ENCODE data around the gene KIAA0319L.

Gene KIAA0319L

DNA sequence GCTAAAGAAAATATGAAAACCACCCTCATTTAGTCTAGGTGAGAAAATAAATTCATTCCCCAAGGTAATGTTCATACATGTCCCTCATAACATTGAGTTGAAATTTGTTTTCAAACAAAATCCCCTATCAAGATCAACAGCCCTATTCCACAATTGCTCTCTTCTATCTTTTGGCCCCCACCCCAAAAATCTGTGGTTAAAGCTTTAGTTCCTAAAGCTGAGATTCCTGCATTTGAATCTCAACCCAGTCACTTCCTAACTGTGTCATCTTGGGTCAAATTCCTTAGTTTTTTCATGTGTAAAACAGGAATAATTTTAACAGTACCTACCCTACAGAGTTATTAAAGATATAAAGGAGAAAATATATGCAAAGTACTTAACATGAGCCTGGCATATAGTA is 22.0 kb downstream of the KIAA0319L start:
- no peak for DNase-seq

DNA sequence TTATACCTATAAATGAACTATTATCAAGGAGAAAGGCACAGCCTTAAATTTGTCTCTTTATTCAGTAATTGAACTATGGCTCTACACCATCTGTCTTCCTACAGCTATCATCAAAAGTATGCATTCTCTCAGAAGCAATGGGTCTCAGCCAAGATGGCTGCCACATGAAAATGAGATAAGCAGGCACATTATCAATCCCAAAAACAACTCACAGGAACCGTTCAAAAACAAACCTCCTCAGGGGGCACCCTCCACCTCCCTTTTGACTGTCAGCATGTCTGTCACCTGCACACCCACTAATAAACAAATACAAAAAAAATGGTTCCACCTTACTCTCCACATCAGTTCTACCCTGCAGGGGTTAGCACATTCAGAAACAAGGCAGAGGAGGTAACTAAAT is 23.6 kb downstream of the KIAA0319L start:
- no peak for DNase-seq

DNA sequence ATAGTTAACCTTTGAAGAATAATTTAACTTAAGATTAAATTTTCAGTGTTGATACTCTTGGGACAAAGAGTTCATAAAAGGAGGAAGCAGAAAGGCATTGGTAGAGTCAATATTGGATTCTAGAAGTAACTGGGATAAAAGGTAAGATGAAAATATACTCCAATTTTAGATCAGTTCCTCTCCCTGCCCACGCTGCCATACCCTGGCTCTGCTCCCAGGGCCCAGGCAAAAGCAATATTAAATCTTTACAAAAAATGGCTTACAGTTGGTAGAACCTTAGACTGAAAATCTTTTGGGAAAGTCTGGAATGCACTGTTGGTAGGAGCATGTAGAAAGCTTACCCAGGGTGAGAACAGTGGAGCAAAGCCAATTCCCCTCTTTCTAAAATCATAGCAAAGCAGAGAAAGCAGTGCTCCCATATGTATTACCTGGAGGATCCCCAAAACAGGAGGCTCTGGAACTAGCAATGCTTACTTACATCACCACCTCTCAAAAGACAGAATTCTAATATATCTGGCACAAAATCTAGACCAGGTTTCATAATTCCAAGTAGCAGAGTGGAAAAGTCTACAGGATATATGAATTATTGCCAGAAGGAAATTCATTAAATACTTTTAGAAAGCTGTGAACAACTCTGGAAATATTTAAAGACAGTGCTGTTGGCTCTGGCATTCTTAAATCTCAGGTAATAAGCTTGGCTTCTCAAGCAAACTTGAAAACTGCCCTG is 24.5 kb downstream of the KIAA0319L start:
- DNase-seq = no peak

DNA sequence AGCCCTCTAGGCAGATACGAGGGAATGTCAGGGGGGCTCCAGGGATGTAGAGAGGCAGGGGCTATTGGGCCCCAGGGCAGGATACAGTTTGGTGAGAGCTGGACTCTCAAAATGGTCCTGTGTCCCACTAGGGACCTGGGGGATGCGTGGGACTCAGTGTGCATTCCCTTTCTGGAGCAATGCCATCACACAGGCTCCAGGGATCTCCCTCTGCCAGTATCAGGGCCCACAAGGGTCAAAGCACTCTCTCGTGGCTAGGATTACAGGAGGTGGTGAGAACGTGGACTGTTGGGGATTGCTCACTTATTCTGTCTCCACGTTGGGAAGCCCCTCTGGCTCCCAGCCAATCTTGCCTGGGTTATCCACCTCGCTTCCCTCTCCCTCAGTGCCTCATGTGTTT is 25.8 kb downstream of the KIAA0319L start:
- DNase-seq = no peak

DNA sequence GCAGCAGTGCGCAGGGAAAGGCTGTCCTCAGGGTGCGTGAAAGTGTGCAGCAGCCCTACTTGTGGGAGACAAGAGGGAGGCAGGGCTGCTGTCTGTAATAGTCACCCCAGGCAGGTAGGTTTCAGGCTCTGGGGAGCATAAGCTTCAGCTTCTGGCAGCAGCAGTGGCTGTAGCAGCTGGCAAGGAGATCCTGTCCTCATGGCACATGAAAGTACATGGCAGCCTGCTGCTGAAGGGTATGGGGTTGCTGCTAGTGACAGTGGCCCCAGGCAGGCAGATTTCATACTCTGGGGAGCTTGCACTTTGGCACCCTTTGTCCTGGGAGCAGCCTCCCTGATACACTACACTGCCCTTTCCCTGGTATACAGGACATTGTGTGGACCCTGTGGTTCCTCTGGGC is 26.3 kb downstream of the KIAA0319L start:
- no peak for DNase-seq

DNA sequence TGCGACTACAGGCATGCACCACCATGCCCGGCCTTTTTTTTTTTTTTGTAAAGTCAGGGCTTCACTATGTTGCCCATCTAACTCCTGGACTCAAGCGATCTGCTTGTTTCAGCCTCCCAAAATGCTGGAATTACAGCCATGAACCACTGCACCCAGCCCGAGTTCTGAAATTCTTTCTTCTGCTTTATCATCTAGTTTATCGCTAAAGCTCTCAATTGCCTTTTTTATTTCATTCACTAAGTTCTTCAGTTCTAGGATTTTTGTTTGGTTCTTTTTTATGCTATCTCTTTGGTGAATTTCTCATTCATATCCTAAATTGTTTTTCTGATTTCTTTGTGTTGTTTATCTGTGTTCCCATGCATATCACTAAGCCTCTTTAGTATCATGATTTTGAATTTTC is 27.0 kb downstream of the KIAA0319L start:
- DNase-seq = no peak

DNA sequence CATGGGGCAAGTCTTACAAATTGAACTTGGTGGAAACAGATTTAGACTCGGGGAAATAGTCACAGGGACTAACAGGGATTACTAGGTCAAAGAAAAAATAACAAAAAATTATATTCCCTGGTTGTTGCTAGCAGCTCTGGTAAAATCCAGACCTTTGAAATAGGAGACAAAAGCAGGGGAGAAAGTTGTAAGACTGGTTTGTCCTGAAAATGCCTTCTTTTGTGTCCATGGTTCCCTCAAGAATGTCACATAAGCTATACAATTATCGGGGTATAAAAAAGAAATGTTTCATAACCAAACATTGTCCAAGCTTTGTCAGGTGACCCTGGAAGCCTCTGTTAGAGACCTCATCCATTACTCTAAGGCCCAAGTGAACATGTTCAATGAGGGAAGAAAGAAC is 33.1 kb downstream of the KIAA0319L start:
- no peak for DNase-seq

DNA sequence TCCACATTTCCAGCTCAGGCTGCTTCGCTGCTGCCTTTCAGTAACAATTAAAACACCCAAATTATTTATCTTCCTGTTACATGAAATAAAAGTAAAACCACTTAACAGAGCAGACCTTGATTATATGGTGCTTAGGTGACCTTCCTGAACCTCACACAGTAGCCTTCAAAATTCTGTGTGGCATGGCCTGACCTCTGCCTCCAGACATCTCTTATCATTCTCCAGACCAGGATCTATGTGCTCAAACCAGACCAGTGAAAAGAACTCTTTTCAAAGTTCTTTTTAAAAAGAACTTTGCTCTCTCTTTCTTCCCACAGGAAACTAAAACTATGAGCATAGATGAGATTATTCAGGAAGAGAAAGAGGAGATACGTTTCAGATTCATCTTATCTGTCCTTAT is 37.8 kb downstream of the KIAA0319L start:
- no peak for DNase-seq

DNA sequence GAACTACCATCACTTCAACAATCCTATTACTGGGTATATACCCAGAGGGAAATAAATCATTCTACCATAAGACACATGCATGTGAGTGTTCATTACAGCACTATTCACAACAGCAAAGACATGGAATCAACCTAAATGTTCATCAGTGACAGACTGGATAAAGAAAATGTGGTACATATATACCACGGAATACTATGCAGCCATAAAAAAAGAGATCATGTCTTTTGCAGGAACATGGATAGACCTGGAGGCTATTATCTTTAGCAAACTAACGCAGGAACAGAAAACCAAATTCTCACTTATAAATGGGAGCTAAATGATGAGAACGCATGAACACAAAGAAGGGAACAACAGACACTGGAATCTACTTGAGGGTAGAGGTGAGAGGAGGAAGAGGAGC is 39.0 kb downstream of the KIAA0319L start:
- no peak for DNase-seq

DNA sequence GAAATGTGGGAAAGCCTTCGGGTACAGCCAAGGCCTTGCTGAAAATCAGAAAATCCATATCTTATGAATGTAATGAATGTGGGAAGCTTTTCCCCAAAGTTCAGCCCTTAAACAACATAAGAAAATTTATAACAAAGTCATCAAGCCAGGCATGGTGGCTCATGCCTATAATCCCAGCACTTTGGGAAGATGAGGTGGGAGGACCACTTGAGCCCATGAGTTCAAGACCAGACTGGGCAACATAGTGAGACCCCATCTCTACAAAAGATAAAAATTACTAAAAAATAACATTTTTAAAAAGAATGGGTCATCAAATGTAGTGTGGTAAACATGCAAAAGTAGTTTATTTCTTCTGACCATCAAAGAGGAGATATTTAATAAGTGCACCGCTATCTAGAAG is 45.9 kb downstream of the KIAA0319L start:
- no peak for DNase-seq

DNA sequence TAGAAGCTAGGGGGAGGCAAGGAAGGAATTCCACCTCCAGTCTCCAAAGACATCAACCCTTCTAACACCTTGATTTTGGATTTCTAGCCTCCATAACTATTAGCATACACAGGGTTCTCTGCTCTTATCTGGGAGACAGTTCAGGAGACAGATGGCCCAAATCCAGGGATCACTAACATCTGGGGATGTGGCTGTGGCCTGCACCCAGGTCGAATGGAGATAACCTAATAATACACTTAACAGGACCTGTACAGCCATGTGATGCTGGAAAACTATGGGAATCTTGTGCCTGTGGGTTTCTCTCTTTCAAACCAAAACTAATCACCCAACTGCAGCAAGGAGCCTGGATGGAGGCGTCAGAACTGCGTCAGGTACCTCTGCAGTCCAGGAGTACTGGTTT is 47.6 kb downstream of the KIAA0319L start:
- no peak for DNase-seq

DNA sequence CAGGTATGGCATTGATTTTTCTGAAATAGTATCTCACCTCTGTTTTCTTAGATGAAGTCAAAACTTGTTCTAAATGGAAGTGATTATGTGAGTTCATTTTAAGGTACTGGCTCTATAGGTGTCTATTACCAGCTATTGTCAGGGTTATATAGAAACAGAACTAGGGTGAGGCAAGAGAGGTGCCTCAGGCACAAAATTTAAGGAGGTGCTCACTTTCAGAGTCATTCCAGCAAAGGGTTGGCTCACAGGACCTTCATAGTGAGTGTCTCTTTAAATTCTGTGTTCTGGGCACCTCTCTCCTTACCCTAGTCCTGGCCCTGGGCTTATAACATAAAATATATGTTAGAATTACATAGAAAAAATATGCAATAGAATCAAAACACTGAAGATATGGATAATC is 49.3 kb downstream of the KIAA0319L start:
- DNase-seq = no peak

DNA sequence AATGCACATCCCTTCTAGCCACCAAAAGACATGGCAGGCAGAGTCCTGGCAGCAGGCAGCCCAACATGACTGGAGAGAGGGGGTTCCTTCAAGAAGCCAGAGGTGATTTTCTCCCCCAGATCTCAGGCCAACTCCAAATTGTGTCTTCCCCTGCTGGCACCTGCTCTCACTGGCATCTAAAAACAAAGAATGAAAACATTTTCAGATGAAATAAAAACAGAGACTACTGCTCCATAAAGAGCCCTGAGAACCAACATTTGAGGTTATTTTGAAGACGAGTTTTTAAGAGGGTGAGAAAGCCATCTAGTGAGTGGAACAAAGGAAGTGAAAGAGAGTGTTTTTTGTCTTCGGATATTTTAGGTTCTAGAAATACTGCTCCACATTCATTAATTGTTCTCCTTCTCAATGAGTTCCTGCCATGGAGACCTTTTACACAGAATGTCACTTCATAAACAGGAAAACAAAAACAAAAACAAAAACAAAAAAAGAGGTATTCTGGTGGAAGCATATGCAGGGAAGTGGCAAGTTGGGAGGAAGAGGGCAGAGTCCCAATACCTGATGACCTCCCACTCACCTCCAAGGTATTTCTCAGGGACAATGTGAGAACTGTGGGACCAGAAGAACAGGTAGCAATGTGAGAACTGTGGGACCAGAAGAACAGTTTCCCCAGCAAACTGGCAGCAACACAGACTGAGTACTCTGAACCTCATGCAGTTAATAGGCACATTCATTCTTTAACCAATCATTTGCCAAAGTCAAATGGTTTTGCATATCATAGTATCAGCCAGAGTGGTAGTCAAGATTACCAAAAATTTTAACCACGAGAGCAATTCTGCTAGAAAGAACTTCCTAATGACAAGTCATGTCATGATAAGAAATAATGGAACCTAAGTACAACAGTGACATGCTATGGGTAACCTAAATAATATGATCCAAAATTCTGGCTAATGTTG is 50.0 kb downstream of the KIAA0319L start:
- peak; percentile 18 for DNase-seq

DNA sequence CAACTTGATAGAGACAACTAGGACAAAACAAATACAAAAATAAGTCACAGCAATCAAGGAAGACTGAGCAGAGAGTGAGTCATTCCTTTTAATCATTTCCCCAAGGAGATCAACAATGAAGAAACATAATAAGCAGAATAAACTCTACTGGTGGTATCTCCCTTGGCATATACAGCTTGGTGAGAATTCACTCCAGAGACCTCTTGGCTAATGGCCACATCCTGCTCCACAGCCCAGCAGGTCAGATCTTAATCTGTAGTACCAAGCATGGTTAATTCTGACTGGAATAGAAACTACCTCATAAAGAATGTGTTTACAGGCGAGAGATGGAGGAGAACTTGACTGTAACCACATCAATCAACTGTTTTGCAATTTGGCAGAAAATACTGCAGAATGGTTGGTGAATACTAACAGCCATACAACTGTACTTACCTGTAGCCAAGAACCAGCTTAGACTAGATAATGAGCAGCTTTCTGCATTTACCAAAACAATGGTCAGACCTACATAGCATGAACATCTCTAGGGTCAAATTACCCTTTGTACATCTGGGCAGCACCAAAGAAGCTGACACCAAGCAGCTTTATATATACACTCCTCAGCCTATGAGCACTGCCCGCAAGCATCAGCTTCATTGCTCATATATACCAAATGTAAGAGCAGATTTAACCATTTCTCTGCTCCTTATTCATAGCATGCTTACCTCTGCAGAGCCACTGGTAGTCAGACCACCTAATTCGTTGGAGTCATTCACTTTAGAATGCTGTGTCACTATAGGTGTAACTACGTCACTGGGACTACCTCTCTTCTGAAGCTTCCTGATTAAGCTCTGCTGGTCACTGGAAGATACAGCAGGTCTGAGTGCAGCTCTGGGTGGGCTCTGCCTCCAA is 51.0 kb downstream of the KIAA0319L start:
- peak; percentile 77 for DNase-seq

DNA sequence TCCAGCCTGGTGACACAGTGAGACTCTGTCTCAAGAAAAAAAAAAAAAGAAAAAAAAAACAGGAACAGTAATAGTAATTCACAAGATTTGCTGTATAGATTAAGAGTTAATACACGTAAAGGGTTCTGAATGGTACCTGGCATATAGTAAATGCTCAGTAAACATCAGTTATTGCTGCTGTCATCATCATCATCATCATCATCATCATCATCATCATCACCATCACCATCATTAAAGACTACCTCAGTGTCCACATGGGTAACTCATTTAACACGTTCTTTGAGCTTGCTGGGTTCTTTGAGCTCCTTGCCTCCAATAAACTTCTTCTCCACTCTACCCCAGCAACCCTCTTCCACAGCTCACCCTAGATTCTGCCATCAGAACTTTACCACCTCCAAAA is 55.0 kb downstream of the KIAA0319L start:
- DNase-seq = no peak

DNA sequence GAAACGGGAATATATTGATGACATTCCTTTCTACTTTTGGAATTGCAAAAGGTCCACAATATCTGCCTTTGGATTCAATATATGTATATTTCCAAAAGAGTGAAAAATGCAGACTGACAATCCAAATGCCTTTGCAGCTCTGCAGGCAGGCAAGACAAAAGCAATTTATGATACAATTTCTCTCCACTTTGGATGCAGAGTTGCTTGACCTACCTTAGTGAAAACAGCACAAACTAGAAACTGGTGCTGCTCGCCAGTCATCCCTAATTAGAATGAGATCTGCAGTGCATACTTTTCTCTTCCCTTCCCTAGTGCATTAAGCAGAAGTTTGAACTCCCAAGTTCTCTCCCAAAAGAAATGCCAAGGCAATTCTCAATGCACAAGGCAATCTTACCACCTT is 56.8 kb downstream of the KIAA0319L start:
- DNase-seq = no peak

DNA sequence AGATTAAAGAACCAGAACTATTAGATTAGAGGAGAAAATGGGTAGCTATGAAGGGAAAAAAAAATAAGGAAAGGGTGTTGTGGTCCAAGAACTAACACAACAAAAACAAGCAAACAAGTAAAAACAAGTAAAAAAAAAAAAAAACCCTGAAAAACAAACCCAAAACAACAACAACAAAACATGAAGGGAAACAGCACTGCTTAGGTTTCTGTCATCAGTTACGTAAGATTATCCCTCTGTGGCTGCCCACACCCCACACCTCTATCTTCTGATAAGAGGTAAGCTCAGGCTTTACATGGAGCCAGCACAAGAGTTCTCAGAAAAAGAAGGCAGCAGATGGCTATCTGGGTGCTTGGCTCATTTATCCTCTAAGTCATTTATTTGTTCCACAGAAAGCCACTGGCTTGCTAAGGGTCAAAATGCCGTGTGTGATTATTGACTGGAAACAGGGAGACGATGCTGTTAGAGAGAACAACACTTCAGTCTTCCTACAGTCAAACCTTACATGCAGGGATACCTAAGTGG is 57.5 kb downstream of the KIAA0319L start:
- peak; percentile 62 for DNase-seq

DNA sequence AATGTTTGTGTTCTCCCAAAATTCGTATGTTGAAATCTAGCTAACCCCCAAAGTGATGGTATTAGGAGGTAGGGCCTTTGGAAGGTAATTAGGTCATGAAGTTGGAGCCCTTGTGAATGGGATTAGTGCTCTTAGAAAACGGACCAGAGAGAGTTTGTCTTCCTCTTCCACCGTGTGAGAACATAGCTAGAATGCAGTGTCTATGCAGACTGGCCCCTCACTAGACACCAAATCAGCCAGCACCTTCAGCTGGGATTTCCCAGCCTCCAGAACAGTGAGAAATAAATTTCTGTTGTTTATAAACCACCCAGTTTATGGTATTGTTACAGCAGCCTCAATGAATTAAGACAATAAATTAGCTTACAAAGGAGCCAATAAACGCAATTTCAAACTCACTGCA is 58.0 kb downstream of the KIAA0319L start:
- DNase-seq = peak; percentile 29

DNA sequence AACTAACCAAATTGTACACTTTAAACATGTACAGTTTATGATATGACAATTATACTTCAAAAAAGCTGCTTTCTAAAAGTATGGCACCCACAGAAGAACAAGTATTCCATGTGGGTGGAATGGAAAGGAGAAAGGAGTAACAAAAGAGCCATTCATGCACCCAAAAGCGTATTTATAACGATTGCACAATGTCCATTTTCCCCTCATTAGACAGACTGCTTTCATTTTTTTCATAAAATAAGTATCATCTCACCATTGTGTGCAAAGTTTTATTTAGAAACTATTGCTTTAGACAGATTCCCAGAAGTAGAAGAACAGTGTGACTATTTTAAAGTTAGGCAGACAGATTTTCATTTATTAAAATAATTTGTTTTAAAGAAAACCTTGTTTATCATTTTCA is 59.6 kb downstream of the KIAA0319L start:
- DNase-seq = no peak

DNA sequence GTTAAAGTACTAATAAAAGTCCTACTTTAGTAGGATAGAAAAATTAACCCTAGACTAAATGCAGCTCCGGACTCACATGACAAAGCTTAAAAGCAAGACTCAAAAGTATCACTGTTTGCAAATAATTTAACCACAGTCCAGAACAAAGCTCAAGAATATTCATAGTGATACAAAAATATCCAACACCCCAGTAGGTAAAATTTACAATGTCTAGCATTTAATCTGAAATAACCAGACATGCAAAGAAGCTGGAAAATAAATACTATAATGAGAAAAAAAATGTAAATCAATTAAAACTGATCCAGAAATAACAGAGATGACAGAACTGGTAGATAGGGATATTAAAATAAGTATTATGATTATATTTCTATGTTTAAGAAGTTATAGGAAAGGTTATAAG is 67.0 kb downstream of the KIAA0319L start:
- no peak for DNase-seq

DNA sequence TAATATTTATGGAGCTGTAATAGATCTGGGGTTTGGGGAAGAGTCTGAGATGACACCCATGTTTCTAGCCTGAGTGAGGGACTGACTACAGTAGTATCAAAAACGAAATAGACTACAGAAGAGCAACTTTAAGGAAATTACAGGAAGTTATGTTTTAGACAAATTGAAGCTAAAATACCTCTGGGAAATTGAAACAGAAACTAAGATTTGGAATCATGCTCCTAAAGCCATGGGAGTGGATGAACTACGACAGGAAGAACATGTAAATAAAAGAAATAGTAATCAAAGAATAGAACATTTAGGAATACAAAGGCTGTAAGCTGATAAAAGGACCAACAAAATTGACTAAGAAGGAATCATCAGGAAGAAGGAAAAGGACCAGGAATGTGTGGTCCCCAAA is 68.9 kb downstream of the KIAA0319L start:
- DNase-seq = no peak

DNA sequence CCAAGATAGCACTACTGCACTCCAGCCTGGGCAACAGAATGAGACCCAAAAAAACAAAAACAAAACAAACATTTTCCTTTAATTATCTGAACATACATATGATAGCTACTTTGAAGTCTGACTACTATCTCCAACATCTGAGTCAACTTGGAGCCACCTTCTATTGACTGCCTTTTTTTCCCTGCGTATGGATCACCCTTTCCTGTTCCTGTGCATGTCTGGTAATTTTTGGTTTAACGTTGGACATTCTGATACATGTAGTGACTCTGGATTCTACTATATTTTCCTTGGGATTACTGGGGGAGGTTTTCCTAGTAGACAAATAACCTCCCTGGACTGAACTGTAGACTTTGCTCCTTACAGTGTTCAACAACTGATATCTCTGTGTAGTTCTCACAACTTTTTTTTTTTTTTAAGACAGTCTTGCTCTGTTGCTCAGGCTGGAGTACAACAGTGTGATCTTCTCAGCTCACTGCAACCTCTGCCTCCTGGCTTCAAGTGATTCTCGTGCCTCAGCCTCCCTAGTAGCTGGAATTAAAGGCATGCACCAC is 70.3 kb downstream of the KIAA0319L start:
- DNase-seq = no peak

DNA sequence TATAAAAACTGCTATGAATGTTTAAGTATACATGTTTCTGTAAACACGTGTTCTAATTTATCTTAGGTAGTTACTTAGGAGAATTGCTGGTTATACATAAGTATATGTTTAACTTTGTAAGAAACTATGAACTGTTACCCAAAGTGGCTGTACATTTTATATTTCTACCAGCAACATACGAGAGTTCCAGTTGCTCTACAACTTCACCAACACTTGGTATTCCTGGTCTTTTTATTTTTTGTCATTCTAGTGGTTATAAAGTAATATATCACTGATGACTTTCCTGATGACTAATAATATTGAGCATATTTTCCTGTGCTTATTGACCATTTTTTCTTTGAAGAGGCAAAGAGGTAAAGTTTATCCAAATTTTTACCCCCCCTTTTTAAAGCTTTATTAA is 76.0 kb downstream of the KIAA0319L start:
- no peak for DNase-seq

All from CD4-positive, alpha-beta T cell treated with Interleukin-21 for 1 hour (primary cell).